K562 (cell line): ENCODE results near the gene PRC1. TPM values are rescaled to one million over a fixed set of nuclear protein-coding genes. Genes with fewer than 3 reads are reported as not detected.

ENCODE experiments used
- ATF1 ChIP-seq, 2 experiments: fragments of 450-650 bp in 1 of 2; IDR thresholded peaks; 2 replicates each; pipeline ENCODE4 v1.6.1; 2016; ENCODE audit warnings: missing compliant biosample characterization in 1 of 2, missing genetic modification characterization in 1 of 2
- ATF7 ChIP-seq: fragments of 450-650 bp; IDR thresholded peaks from 2 replicates; pipeline ENCODE4 v1.7.1; 2014; ENCODE audit warnings: mild to moderate bottlenecking, moderate library complexity
- CHD2 ChIP-seq: IDR thresholded peaks from 2 replicates; pipeline ENCODE4 v1.6.1; 2011; ENCODE audit warnings: low read depth, low read length
- ELF1 ChIP-seq: fragments of 200-800 bp; sonication (Bioruptor generic); IDR thresholded peaks from 2 replicates; pipeline ENCODE4 v1.6.1; 2016; ENCODE audit warnings: missing genetic modification characterization, missing compliant biosample characterization
- ESRRB ChIP-seq: fragments of 250-450 bp; sonication (Bioruptor Pico); IDR thresholded peaks from 2 replicates; pipeline ENCODE4 v1.5.0; 2020; ENCODE audit warnings: mild to moderate bottlenecking, moderate library complexity, borderline replicate concordance
- GATAD2B ChIP-seq: fragments of 450-650 bp; IDR thresholded peaks from 2 replicates; pipeline ENCODE4 v1.6.1; 2017; ENCODE audit warnings: mild to moderate bottlenecking, borderline replicate concordance
- HEY1 ChIP-seq: fragments of 250-450 bp; sonication (Bioruptor Pico); IDR thresholded peaks from 2 replicates; pipeline ENCODE4 v1.5.0; 2020; ENCODE audit warnings: mild to moderate bottlenecking, moderate library complexity, borderline replicate concordance
- JUND ChIP-seq, 2 experiments: IDR thresholded peaks; 2 replicates in 1 of 2; 3 replicates in 1 of 2; pipeline ENCODE4 v1.6.1; 2011; ENCODE audit warnings: borderline replicate concordance in 2 of 2, low read depth in 2 of 2, low read length in 2 of 2, improper control_type of control experiment in 1 of 2, missing biosample characterization in 1 of 2, missing genetic modification characterization in 1 of 2, missing genetic modification reagents in 1 of 2
- NKRF ChIP-seq: fragments of 450-650 bp; IDR thresholded peaks from 2 replicates; pipeline ENCODE4 v1.6.1; 2016; ENCODE audit warnings: borderline replicate concordance
- PURB ChIP-seq: sonication (generic); formaldehyde crosslinking; IDR thresholded peaks from 2 replicates; pipeline ENCODE4 v1.9.0; 2021; ENCODE audit warnings: low read depth, mild to moderate bottlenecking, missing genetic modification reagents
- TAF9B ChIP-seq: fragments of 450-650 bp; IDR thresholded peaks from 2 replicates; pipeline ENCODE4 v1.6.1; 2018; ENCODE audit warnings: mild to moderate bottlenecking; ENCODE audit not compliant: partially characterized antibody
- TRIM24 ChIP-seq, 2 experiments: fragments of 450-650 bp; IDR thresholded peaks; 2 replicates each; pipeline ENCODE4 v1.6.1; 2016
- ZBTB40 ChIP-seq, 2 experiments: fragments of 450-650 bp in 1 of 2; sonication (generic) in 1 of 2; formaldehyde crosslinking in 1 of 2; IDR thresholded peaks; 2 replicates each; pipeline versions ENCODE4 v1.7.1 to v1.9.0; 2016 to 2022; ENCODE audit warnings: inconsistent platforms in 1 of 2, mild to moderate bottlenecking in 1 of 2, missing genetic modification reagents in 1 of 2
- ZFX ChIP-seq: sonication (generic); formaldehyde crosslinking; IDR thresholded peaks from 2 replicates; pipeline ENCODE4 v1.8.0; 2022; ENCODE audit warnings: mild to moderate bottlenecking, missing genetic modification reagents, moderate library complexity
- ZNF57 ChIP-seq: fragments of 450-650 bp; formaldehyde crosslinking; IDR thresholded peaks from 2 replicates; pipeline ENCODE4 v1.4.0; 2020; ENCODE audit warnings: mild to moderate bottlenecking, moderate library complexity
- polyA plus RNA-seq, 8 experiments: library from polyadenylated mRNA; depleted of rRNA in 4 of 8; stranded (reverse) in 5 of 8; unstranded in 3 of 8; fragments of >200 nt; fragmentation: Nextera tagmentation in 2 of 8; fragmentation: Illumina TruSeq in 1 of 8; extraction: Ambion mirVana in 2 of 8; extraction: Trizol in 1 of 8; gene quantifications; 2 replicates each; pipeline versions ENCODE4 v1.2.1 to v1.2.3, GENCODE V29; 2011 to 2014; ENCODE audit warnings: inconsistent platforms in 1 of 8, missing spikeins in 1 of 8
- total RNA-seq, 7 experiments: library from RNA; depleted of rRNA in 6 of 7; stranded (reverse); fragments of >200 nt in 6 of 7; fragmentation: Illumina TruSeq in 2 of 7; extraction: Trizol in 2 of 7; gene quantifications; 2 replicates each; pipeline versions ENCODE4 v1.2.1 to v1.2.3, GENCODE V29; 2011 to 2021; ENCODE audit warnings: low replicate concordance in 1 of 7

The PRC1 gene
- total and polyA plus RNA-seq, 9 of the 15 experiments (the other 6 are each of a cell fraction or from before 2014, with no cell fraction given), result 156 to 391 (median 240) TPM

GRCh38 chr15:90954712-90955623 is 39.4 kb downstream of the PRC1 start, which contains the start of gene RCCD1 (continued):
- TF ChIP-seq ZBTB40 (IDR thresholded peaks at IDR 0.05) (peak; percentile 40), ZBTB40 (CRISPR knock-in tag; IDR thresholded peaks at IDR 0.05) (no peak), GATAD2B (no peak; the same call in 1 of the 2 replicates), ATF1 (CRISPR knock-in tag; IDR thresholded peaks at IDR 0.05) (no peak; the same call in 1 of the 2 replicates), ATF1 (tag; IDR thresholded peaks at IDR 0.05) (peak; percentile 95), ESRRB (CRISPR knock-in tag) (no peak), TRIM24 (IDR thresholded peaks at IDR 0.05) (peak in 1 of 2 experiments; percentile 73; a peak in 3 of 4 replicates), JUND (IDR thresholded peaks at IDR 0.05; ENCODE audit: borderline replicate concordance, low read depth, low read length) (peak; percentile 71), JUND (tag; IDR thresholded peaks at IDR 0.05; ENCODE audit: borderline replicate concordance, low read depth, low read length) (peak; percentile 36; the same call in 1 of the 3 replicates), ELF1 (peak; percentile 87), NKRF (peak; percentile 84), ZFX (peak; percentile 100), TAF9B (peak; percentile 70), CHD2 (0 out of 2 replicates have a peak, but pooled peaks have one; percentile 18), HEY1 (CRISPR knock-in tag) (0 out of 2 replicates have a peak, but pooled peaks have one; percentile 60), PURB (CRISPR knock-in tag) (no peak), ATF7 (peak; percentile 98), ZNF57 (CRISPR knock-in tag) (no peak)
